Measurements from ENCODE around the gene CCDC13. TPM values are rescaled to one million over a fixed set of nuclear protein-coding genes. Genes with fewer than 3 reads are reported as not detected.

CCDC13 gene
- total and polyA plus RNA-seq, 2 donors (not counting 3 experiments of a cell fraction or from before 2014, with no cell fraction given): 0.36 to 0.82 TPM

DNA sequence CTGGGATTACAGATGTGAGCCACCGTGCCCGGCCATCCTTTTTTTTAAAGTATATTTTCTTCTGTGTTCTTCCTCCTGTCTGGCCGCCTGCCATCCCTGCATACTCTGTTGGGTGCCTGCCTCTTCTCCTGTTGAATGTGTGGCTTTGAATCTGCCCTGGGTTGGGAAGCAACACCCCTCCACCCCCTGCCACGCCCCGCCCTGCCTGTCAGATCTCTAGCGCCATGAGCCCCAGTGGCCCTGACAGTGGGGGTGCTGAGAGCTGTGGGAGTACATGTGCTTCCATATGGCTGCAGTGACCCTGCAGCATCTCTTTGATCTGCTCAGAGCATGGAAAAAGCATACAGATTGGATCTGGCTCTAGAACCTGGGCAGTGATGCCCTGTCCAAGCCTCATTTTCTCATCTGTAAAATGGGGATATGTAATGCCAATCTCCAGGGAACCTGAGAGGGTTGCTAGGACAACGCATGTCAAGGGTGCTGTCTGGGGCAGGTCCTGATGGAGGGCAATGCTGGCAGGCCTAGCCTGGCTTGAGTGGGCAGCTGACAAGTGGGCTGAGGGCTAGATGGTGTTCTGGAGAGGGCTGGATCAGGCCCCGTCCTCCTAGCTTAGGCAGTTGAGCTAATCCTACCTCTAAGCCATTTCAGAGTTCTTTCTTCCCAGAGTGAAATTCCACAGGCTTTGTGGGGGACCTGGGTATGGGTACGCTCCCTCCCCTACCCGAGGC is 23.9 kb downstream of the CCDC13 start:
- TF ChIP-seq MAX (IDR thresholded peaks at IDR 0.05; ENCODE audit: insufficient read depth, insufficient read length) (no peak), POLR2A (IDR thresholded peaks at IDR 0.05; ENCODE audit: low read depth, low read length) (no peak)
- intact Hi-C loops (cut with micrococcal nuclease): no loop called here
- Histone ChIP-seq H2AFZ (ENCODE audit: low read depth, low read length) (no peak overlapping the region), H3K4me1 (ENCODE audit: control insufficient read depth, extremely low read depth, insufficient read depth, low read length) (no peaks in the 10 kb centered on the region), H3K36me3 (ENCODE audit: control insufficient read depth in 2 of 2, extremely low read depth in 1 of 2, insufficient read depth in 2 of 2, low read length in 2 of 2) (no peaks in the 10 kb centered on the region), H3K79me2 (ENCODE audit: control insufficient read depth, insufficient read depth, low read length) (no peaks in the 10 kb centered on the region), H3K4me3 (replicated peaks in 1 of 3; ENCODE audit: insufficient read depth in 1 of 3, low read depth in 1 of 3, low read length in 3 of 3) (no peak overlapping the region), H3K4me2 (ENCODE audit: insufficient read depth, low read length) (no peak overlapping the region), H3K9ac (replicated peaks; ENCODE audit: extremely low read depth, insufficient read depth, low read length) (no peak overlapping the region), H3K9me1 (replicated peaks; ENCODE audit: control insufficient read depth, extremely low read depth, insufficient read depth, low read length) (no peaks in the 10 kb centered on the region), H3K27me3 (ENCODE audit: control insufficient read depth in 2 of 2, insufficient read depth in 2 of 2, low read length in 2 of 2) (no peaks in the 10 kb centered on the region), H3K9me3 (replicated peaks; ENCODE audit: control insufficient read depth, insufficient read depth, low read length) (no peaks in the 10 kb centered on the region), H3K27ac (ENCODE audit: insufficient read depth, low read depth, low read length) (no peak overlapping the region), H4K20me1 (replicated peaks; ENCODE audit: control insufficient read depth, extremely low read depth, insufficient read depth, low read length) (no peaks in the 10 kb centered on the region)
- no peak for FAIRE-seq
- CTCF ChIA-PET: interaction anchor here (1.0 to 1.6 kb wide), 2 partner anchors 9 kb away, joined by 3 to 4 read pairs; no protein-coding TSS in a partner anchor
- DNase-seq (ENCODE audit: low read depth, low spot score): no peak
- POLR2A ChIA-PET: no interaction called here
- BruUV-seq (replicated peaks): no TSS peak
- dilution Hi-C loops (cut with MboI; ENCODE audit: extremely low pct_ligation_motif_present, low sequenced_read_pairs): no loop called here

- H3K4me3 ChIP-seq (replicated peaks in 1 of 3; ENCODE audit: insufficient read depth in 1 of 3, low read depth in 1 of 3, low read length in 3 of 3): no peak overlapping the region
- no peak for TF ChIP-seq MYC (IDR thresholded peaks at IDR 0.05; ENCODE audit: low read depth, low read length)
- no peak for TF ChIP-seq MAX (IDR thresholded peaks at IDR 0.05; ENCODE audit: insufficient read depth, insufficient read length)
- no peak for TF ChIP-seq POLR2AphosphoS5 (IDR thresholded peaks at IDR 0.05; ENCODE audit: insufficient read depth, low read depth, low read length)
- TF ChIP-seq JUN (IDR thresholded peaks at IDR 0.05; ENCODE audit: borderline replicate concordance, insufficient read depth, insufficient read length, low read depth): no peak
- TF ChIP-seq, protein P1, sequence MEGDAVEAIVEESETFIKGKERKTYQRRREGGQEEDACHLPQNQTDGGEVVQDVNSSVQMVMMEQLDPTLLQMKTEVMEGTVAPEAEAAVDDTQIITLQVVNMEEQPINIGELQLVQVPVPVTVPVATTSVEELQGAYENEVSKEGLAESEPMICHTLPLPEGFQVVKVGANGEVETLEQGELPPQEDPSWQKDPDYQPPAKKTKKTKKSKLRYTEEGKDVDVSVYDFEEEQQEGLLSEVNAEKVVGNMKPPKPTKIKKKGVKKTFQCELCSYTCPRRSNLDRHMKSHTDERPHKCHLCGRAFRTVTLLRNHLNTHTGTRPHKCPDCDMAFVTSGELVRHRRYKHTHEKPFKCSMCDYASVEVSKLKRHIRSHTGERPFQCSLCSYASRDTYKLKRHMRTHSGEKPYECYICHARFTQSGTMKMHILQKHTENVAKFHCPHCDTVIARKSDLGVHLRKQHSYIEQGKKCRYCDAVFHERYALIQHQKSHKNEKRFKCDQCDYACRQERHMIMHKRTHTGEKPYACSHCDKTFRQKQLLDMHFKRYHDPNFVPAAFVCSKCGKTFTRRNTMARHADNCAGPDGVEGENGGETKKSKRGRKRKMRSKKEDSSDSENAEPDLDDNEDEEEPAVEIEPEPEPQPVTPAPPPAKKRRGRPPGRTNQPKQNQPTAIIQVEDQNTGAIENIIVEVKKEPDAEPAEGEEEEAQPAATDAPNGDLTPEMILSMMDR (IDR thresholded peaks at IDR 0.05; ENCODE audit: extremely low read depth in 1 of 2, insufficient read depth in 1 of 2, low read depth in 1 of 2, low read length in 2 of 2): no peak
- TF ChIP-seq GATA2 (IDR thresholded peaks at IDR 0.05; ENCODE audit: insufficient read depth, insufficient read length, low read depth, low read length): no peak
- TF ChIP-seq EZH2 (IDR thresholded peaks at IDR 0.05; ENCODE audit: borderline replicate concordance, low read depth, low read length, severe bottlenecking): no peak
- no peak for TF ChIP-seq POLR2A (IDR thresholded peaks at IDR 0.05; ENCODE audit: low read depth, low read length)
- TF ChIP-seq FOS (IDR thresholded peaks at IDR 0.05; ENCODE audit: borderline replicate concordance, insufficient read depth, low read length): no peak
- dilution Hi-C loops (cut with MboI; ENCODE audit: extremely low pct_ligation_motif_present, low sequenced_read_pairs): no loop called here
- no peak overlapping the region for H3K9ac ChIP-seq (replicated peaks; ENCODE audit: extremely low read depth, insufficient read depth, low read length)
- H3K9me1 ChIP-seq (replicated peaks; ENCODE audit: control insufficient read depth, extremely low read depth, insufficient read depth, low read length): no peaks in the 10 kb centered on the region
- H3K9me3 ChIP-seq (replicated peaks; ENCODE audit: control insufficient read depth, insufficient read depth, low read length): no peaks in the 10 kb centered on the region
- ChIA-PET POLR2A (no interaction called here), CTCF (interaction anchor here (6.9 kb wide), 1 partner anchor 8 kb away, joined by 61 read pairs; no protein-coding TSS in a partner anchor)
- FAIRE-seq (no peak), DNase-seq (ENCODE audit: low read depth, low spot score) (no peak)
- intact Hi-C loops (cut with micrococcal nuclease): no loop called here
- BruUV-seq (replicated peaks): no TSS peak
- H3K27me3 ChIP-seq (ENCODE audit: control insufficient read depth in 2 of 2, insufficient read depth in 2 of 2, low read length in 2 of 2): no peaks in the 10 kb centered on the region
- H3K36me3 ChIP-seq (ENCODE audit: control insufficient read depth in 2 of 2, extremely low read depth in 1 of 2, insufficient read depth in 2 of 2, low read length in 2 of 2): no peaks in the 10 kb centered on the region
- H3K79me2 ChIP-seq (ENCODE audit: control insufficient read depth, insufficient read depth, low read length): no peaks in the 10 kb centered on the region
- no peak overlapping the region for H2AFZ ChIP-seq (ENCODE audit: low read depth, low read length)
- no peaks in the 10 kb centered on the region for H3K4me1 ChIP-seq (ENCODE audit: control insufficient read depth, extremely low read depth, insufficient read depth, low read length)
- no peak overlapping the region for H3K4me2 ChIP-seq (ENCODE audit: insufficient read depth, low read length)
- H3K27ac ChIP-seq (ENCODE audit: insufficient read depth, low read depth, low read length): no peak overlapping the region
- H4K20me1 ChIP-seq (replicated peaks; ENCODE audit: control insufficient read depth, extremely low read depth, insufficient read depth, low read length): no peaks in the 10 kb centered on the region
Measured at GRCh38 chr3:42747581-42747980, 25.5 kb downstream of the CCDC13 start.

All from endothelial cell of umbilical vein (primary cell).